Duodenal mucosa (tissue), 2 donors: ENCODE results near the gene APOC3.

Experiments used
- H3K27ac ChIP-seq: one replicate; pipeline ENCODE4 v1.7.0; 2013; ENCODE audit warnings: low read depth, low read length
- H3K27me3 ChIP-seq, 2 donors: one replicate each; pipeline ENCODE4 v1.7.0; 2013; ENCODE audit warnings: low read length in 2 of 2, control low read depth in 1 of 2; ENCODE audit not compliant: insufficient read depth in 2 of 2, control insufficient read depth in 1 of 2
- H3K36me3 ChIP-seq, 2 donors: one replicate each; pipeline ENCODE4 v1.7.0; 2013; ENCODE audit warnings: low read length in 2 of 2, control low read depth in 1 of 2; ENCODE audit not compliant: insufficient read depth in 2 of 2, control insufficient read depth in 1 of 2
- H3K4me1 ChIP-seq, 2 donors: one replicate each; pipeline ENCODE4 v1.7.0; 2013; ENCODE audit warnings: low read length in 2 of 2, control low read depth in 1 of 2; ENCODE audit not compliant: insufficient read depth in 2 of 2, control insufficient read depth in 1 of 2
- H3K4me3 ChIP-seq, 2 donors: one replicate each; pipeline ENCODE4 v1.7.0; 2013; ENCODE audit warnings: low read length in 2 of 2, low read depth in 1 of 2
- H3K9ac ChIP-seq, 2 donors: one replicate each; pipeline ENCODE4 v1.7.0; 2013; ENCODE audit warnings: low read length in 2 of 2, low read depth in 1 of 2
- H3K9me3 ChIP-seq, 2 donors: one replicate each; pipeline ENCODE4 v1.7.0; 2013; ENCODE audit warnings: low read length in 2 of 2, control low read depth in 1 of 2; ENCODE audit not compliant: control insufficient read depth in 1 of 2

APOC3 gene

DNA sequence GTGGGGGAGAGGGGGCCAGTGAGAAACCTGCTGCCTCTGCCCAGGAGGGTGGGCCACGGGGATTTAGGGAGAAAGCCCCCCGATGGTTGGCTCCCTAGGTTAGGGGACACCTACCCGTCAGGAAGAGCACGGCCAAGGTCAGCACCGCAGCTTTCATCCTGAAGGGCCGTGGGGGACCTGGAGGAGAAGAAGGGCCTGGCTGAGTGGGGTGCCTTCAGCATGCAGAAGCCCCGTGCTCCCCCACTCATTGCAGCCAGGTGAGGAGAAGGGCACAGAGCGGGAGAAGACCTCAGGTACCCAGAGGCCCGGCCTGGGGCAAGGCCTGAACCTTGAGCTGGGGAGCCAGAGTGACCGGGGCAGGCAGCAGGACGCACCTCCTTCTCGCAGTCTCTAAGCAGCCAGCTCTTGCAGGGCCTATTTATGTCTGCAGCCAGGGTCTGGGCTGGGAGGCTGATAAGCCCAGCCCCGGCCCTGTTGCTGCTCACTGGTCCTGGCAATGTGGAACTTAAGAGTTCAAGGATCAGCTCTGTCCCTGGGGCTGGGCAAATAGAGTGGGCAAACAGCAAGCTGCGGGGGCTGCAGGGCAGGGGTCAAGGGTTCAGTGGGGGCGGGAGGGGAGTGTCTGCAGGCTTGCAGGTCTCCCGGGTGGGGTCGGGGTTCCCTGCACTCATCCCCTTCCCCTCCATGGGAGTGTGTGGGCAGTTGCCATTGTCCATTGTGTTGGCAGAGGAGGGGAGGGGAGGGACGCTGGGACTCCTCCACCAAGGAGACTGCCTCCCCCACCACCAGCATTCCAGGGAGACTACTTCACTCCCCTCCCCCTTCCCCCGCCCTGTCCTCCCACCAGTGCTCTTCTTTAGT lies 7.8 kb downstream of the APOC3 start, which contains the start of gene APOA1:
TSS of gene APOA1 (minus strand) at position 392 of the 861 bp plus-strand sequence. CDS start at position 157, 235 bp downstream.
- Histone ChIP-seq H3K4me3 (peak within 1 kb of the TSS; percentile 51 to 54), H3K27me3 (no peaks in the 10 kb centered on the region), H3K9ac (peak within 1 kb of the TSS in 1 of 2 donors; percentile 16), H3K9me3 (no peaks in the 10 kb centered on the region), H3K36me3 (no peaks in the 10 kb centered on the region), H3K27ac (no peak within 1 kb of the TSS), H3K4me1 (peaks cover 37 to 40% of the 10 kb centered on the region in 2 donors)

DNA sequence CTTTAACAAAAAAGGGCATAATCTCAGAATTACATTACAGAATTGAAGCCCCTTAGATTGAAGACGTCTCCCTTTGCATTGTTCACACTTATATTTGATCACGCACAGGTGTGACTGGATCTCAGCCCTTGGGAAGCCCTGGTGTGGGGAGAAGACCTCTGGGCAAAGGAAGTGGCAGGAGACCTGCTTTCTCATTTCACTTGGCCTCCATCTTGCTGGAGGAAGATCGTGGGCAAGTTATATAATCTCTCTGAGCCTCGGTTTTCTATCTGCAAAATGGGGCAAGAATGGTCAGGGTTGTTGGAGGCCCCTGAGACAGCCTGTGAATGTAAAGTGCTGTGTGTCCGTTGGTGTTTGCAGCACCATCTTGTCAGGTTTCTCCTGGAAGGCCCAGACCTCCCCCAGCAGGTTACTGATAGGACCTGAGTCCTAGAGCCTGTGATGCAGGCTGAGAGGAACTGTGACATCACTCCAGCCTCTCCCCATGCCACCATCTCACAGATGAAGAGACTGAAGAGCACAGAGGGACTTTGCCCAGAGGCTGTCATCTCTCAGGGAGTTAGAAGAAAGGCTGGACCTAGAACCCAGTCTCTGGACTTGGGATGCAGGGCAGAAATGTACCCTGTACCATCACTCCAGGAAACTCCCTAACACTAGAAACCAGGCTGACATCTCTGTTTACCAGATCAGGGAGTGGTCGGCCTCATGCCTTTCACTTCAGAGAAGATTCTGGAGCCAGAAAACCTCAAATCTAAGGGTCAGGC lies 8.8 kb downstream of the APOC3 start:
- H3K36me3 ChIP-seq = peaks cover 2 to 3% of the 10 kb centered on the region in 2 donors

DNA sequence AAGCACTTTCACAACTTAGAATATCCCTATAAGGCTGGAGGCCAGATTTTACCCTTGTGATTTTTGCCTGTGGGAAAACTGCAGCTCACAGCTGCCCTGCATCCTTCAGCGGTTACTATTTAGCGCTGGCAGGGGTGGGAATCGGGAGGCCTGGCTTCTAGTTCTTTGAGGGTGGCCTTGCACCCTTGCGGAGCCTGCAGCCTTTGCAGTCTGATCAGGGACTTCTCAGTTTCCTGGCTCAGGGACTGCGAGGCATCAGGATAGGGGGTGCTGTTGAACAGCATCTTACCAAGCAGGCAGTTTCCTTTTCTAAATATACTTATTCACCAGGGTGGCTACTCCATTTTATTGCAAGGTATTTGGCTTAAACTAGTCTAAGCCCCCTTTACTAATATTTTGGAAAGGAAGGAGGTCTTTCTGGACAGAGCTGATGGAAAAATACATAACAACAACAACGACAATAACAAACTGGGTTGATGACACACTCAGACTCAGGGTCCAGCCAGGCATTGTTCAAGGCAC lies 10.6 kb downstream of the APOC3 start:
- Histone ChIP-seq H3K36me3 (peaks cover 11 to 15% of the 10 kb centered on the region in 2 donors), H3K4me1 (peaks cover 35 to 49% of the 10 kb centered on the region in 2 donors), H3K4me3 (no peak overlapping the region), H3K27ac (no peak overlapping the region), H3K27me3 (no peaks in the 10 kb centered on the region), H3K9ac (no peak overlapping the region), H3K9me3 (no peaks in the 10 kb centered on the region)

More for the DNA sequence above, 8.8 kb downstream of the APOC3 start:
- H3K27me3 ChIP-seq = no peaks in the 10 kb centered on the region
- peaks cover 35 to 46% of the 10 kb centered on the region in 2 donors for H3K4me1 ChIP-seq
- no peak overlapping the region for H3K27ac ChIP-seq
- no peaks in the 10 kb centered on the region for H3K9me3 ChIP-seq
- no peak overlapping the region for H3K4me3 ChIP-seq
- no peak overlapping the region for H3K9ac ChIP-seq

DNA sequence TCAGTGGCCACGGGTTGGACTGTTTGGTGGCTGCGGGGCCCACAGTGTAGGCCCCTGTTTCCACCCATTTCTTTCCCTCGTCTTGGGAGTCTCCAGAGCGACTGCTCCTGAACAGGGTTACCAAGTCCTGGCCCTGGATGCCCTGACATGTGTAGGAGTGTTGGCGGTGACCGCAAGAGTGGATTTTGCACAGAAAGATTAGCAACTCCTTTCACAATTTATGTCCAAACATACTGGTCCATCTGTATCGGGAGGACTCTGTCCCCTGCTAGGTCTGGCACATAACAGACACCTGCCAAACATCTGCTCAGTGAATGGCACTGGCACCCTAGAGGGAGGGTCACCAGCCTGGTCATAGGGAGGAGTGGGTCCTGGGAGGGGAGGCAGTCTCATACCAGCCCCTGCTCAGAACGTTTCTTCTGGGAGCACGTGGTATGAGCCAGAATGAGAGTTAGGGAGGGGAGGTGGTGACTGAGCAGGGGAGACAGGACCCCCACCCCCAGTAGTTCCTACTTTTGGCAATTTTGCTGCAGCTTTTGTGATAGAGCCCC lies 11.1 kb downstream of the APOC3 start:
- peaks cover 33 to 47% of the 10 kb centered on the region in 2 donors for H3K4me1 ChIP-seq
- peaks cover 11 to 21% of the 10 kb centered on the region in 2 donors for H3K36me3 ChIP-seq
- no peaks in the 10 kb centered on the region for H3K27me3 ChIP-seq
- no peak overlapping the region for H3K27ac ChIP-seq
- no peak overlapping the region for H3K9ac ChIP-seq
- H3K9me3 ChIP-seq = no peaks in the 10 kb centered on the region
- no peak overlapping the region for H3K4me3 ChIP-seq

DNA sequence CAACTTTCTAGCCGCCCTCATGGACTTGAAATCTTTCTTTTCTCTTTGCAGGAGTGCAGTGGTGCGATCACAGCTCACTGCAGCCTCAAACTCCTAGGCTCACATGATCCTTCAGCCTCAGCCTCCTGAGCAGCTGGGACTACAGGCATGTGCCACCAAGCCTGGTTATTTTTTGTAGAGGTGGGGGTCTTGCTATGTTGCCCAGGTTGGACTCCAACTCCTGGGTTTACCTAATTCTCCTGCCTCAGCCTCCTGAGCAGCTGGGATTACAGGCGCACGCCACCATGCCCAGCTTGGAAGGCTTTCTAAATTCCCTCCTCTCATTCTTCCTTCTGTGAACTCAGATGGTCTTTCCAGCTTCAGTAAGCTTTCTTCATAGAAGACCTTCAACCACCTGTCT lies 12.4 kb downstream of the APOC3 start:
- H3K4me1 ChIP-seq = peaks cover 24 to 34% of the 10 kb centered on the region in 2 donors
- no peaks in the 10 kb centered on the region for H3K9me3 ChIP-seq
- H3K36me3 ChIP-seq = peaks cover 22 to 34% of the 10 kb centered on the region in 2 donors
- H3K9ac ChIP-seq = no peak overlapping the region
- H3K4me3 ChIP-seq = no peak overlapping the region
- H3K27me3 ChIP-seq = no peaks in the 10 kb centered on the region
- no peak overlapping the region for H3K27ac ChIP-seq

DNA sequence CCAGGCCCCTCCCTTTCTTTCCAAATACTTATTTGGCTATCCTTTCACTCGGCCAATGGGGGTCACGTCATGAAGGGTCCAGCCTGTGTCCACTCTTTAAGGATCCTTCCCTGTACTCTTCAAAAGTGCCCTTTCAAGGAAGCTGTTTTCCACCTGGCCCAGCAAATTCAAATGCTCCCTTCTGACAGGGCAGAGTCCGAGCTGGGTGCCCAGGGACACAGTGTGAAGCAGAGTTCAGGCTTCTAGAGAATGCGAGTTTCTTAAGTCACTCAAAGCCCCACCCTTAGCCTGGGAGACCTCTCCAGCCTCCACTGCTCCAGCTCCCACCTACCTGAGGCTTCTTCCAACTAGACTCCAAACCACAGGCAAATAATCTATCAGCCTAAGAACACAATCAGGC lies 13.2 kb downstream of the APOC3 start:
- Histone ChIP-seq H3K4me3 (no peak overlapping the region), H3K36me3 (peaks cover 22 to 41% of the 10 kb centered on the region in 2 donors), H3K27ac (no peak overlapping the region), H3K4me1 (peaks cover 19 to 31% of the 10 kb centered on the region in 2 donors), H3K9me3 (no peaks in the 10 kb centered on the region), H3K9ac (peak overlapping the region in 1 of 2 donors; percentile 16), H3K27me3 (no peaks in the 10 kb centered on the region)

DNA sequence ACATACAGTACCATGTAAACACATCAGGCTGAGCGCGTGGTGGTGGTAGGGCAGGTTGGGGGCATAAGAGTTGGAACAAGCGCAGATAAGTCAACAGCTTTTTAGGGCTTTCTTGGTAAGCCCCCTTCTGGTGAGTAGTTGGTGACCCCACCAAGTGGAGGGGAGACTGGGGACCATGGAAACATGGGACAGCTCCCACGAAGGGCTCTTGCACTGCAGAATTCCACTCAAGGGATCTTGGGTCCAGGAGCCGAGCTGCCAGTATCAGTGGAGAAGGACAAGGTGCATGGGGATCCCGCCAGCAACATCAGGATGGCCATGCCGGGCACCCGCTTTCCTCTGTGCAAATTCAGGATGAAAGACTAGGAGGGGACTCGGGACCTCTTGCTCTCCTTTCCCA lies 14.0 kb downstream of the APOC3 start:
- H3K36me3 ChIP-seq = peaks cover 22 to 46% of the 10 kb centered on the region in 2 donors
- no peak overlapping the region for H3K4me3 ChIP-seq
- peaks cover 19 to 31% of the 10 kb centered on the region in 2 donors for H3K4me1 ChIP-seq
- no peaks in the 10 kb centered on the region for H3K27me3 ChIP-seq
- H3K9ac ChIP-seq = no peak overlapping the region
- H3K9me3 ChIP-seq = no peaks in the 10 kb centered on the region
- H3K27ac ChIP-seq = no peak overlapping the region

DNA sequence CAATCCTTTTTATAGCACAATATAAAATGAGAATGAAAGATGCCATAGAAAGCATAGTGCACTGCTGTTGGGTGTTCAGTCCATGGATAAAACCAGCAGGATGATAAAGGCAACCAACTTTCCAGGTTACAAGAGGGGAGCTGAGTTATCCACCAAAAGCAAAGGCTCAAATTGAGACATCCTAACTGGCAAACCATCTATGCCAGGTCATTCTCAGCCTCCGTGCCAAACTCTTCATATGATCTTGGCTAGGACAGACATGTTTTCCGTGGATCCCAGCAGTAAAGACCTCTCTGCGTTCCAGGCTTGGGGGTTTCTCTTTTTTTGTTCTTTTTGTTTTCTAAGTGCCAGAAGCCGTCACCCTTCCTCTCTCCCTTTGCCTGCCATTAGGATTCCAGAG lies 15.0 kb downstream of the APOC3 start:
- Histone ChIP-seq H3K27ac (no peak overlapping the region), H3K27me3 (no peaks in the 10 kb centered on the region), H3K36me3 (peaks cover 22 to 54% of the 10 kb centered on the region in 2 donors)

DNA sequence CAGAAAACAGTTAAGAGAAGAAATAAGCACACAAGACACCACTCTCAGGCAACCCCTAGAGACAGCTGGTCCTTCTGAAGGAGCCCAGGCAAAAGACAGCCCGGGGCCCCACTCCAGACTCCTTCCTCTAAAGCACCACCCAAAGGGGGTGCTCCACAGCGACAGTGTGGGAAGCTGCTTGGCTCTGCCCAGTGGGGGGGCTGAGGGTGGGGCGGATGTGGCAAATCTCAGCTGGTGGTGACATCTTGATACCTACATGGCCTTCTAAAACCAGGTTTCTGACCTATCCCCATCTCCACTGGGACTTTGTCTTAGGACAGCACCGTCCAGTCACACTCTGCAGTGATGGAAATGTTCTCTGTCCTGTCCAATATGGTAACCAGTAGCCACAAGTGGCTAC lies 17.9 kb downstream of the APOC3 start:
- Histone ChIP-seq H3K4me3 (no peak overlapping the region), H3K4me1 (peaks cover 12 to 28% of the 10 kb centered on the region in 2 donors), H3K36me3 (peaks cover 22 to 54% of the 10 kb centered on the region in 2 donors), H3K27me3 (no peaks in the 10 kb centered on the region), H3K9me3 (no peaks in the 10 kb centered on the region), H3K9ac (no peak overlapping the region), H3K27ac (no peak overlapping the region)

More for the DNA sequence above, 15.0 kb downstream of the APOC3 start:
- Histone ChIP-seq H3K9me3 (no peaks in the 10 kb centered on the region), H3K4me3 (no peak overlapping the region), H3K9ac (no peak overlapping the region), H3K4me1 (peaks cover 11 to 28% of the 10 kb centered on the region in 2 donors)
